PC-3 (cell line): ENCODE data around the gene CLEC16A. TPM values are rescaled to one million over a fixed set of nuclear protein-coding genes. Genes with fewer than 3 reads are reported as not detected.

Source experiments
- ATAC-seq: fragments of 200-7000 bp; cut with Tn5 transposase; 2 replicates; pipeline ENCODE4 v1.9.1; 2020; ENCODE audit warnings: mild to moderate bottlenecking, moderate library complexity
- BruUV-seq: library from RNA; stranded (reverse); fragments of 400-500 nt; replicated peaks from 2 replicates; lab custom pipeline; 2021; lab: Mats Ljungman, UMichigan
- CTCF ChIA-PET: fragments of 300-600 bp; sonication (Branson Sonifier 250); formaldehyde crosslinking; loops from one replicate; lab custom pipeline; 2022; ENCODE audit warnings: antibody characterized with exemption; lab: Charles Lee
- POLR2A ChIA-PET: fragments of 300-600 bp; sonication (Branson Sonifier 250); formaldehyde crosslinking; loops from one replicate; lab custom pipeline; 2022; ENCODE audit warnings: antibody characterized with exemption; ENCODE audit not compliant: unreplicated experiment; lab: Charles Lee
- DNase-seq: peaks from one replicate; pipeline ENCODE4 v3.0.0-alpha.2; 2015
- H2AFZ ChIP-seq: fragments of 300-600 bp; sonication (generic); 2 replicates; pipeline ENCODE4 v1.6.0; 2016; ENCODE audit warnings: antibody characterized with exemption, low read length
- H3F3A ChIP-seq: fragments of 300-600 bp; sonication (generic); one replicate; pipeline ENCODE4 v1.6.0; 2017; ENCODE audit warnings: antibody characterized with exemption, low read length, control low read depth, mild to moderate bottlenecking; ENCODE audit not compliant: unreplicated experiment
- H3K27ac ChIP-seq: fragments of 300-600 bp; sonication (generic); 2 replicates; pipeline ENCODE4 v1.5.1; 2016; ENCODE audit warnings: mild to moderate bottlenecking, low read length
- H3K27me3 ChIP-seq: fragments of 300-600 bp; sonication (generic); 2 replicates; pipeline ENCODE4 v1.6.1; 2016; ENCODE audit warnings: low read length, mixed read lengths
- H3K36me3 ChIP-seq: fragments of 300-600 bp; sonication (generic); 2 replicates; pipeline ENCODE4 v1.6.1; 2016; ENCODE audit warnings: low read depth, mixed run types, low read length, mixed read lengths
- H3K4me1 ChIP-seq: fragments of 300-600 bp; sonication (generic); 2 replicates; pipeline ENCODE4 v1.5.1; 2016; ENCODE audit warnings: low read length; ENCODE audit not compliant: insufficient read depth
- H3K4me2 ChIP-seq: fragments of 300-600 bp; sonication (generic); 2 replicates; pipeline ENCODE4 v1.6.0; 2016; ENCODE audit warnings: low read length
- H3K4me3 ChIP-seq: fragments of 300-600 bp; sonication (generic); 2 replicates; pipeline ENCODE4 v1.5.1; 2016; ENCODE audit warnings: mild to moderate bottlenecking, low read length, mixed read lengths
- H3K79me2 ChIP-seq: fragments of 300-600 bp; sonication (generic); 2 replicates; pipeline ENCODE4 v1.6.1; 2017; ENCODE audit warnings: low read length, mixed read lengths
- H3K9ac ChIP-seq: fragments of 300-600 bp; sonication (generic); 2 replicates; pipeline ENCODE4 v1.6.0; 2016; ENCODE audit warnings: mild to moderate bottlenecking, low read length
- H3K9me2 ChIP-seq: fragments of 300-600 bp; sonication (generic); replicated peaks from 2 replicates; pipeline ENCODE4 v1.6.1; 2016; ENCODE audit warnings: mixed run types, low read length, mixed read lengths
- H3K9me3 ChIP-seq: fragments of 300-600 bp; sonication (generic); 2 replicates; pipeline ENCODE4 v1.6.1; 2016; ENCODE audit warnings: low read length, mixed read lengths
- H4K20me1 ChIP-seq: fragments of 300-600 bp; sonication (generic); 2 replicates; pipeline ENCODE4 v1.6.1; 2016; ENCODE audit warnings: low read length, mixed read lengths
- EZH2 ChIP-seq: fragments of 300-600 bp; sonication (generic); IDR thresholded peaks from one replicate; pipeline ENCODE4 v1.6.1; 2017; ENCODE audit warnings: antibody characterized with exemption, mild to moderate bottlenecking, low read length; ENCODE audit not compliant: unreplicated experiment
- EZH2phosphoT487 ChIP-seq: fragments of 300-600 bp; sonication (generic); IDR thresholded peaks from 2 replicates; pipeline ENCODE4 v1.6.1; 2018; ENCODE audit warnings: mild to moderate bottlenecking, antibody characterized with exemption, low read length, borderline replicate concordance
- intact Hi-C: fragments of 100-400 bp; cut with micrococcal nuclease; formaldehyde crosslinking; loops from 2 replicates; pipeline ENCODE4 v1.9.0; 2023
- total RNA-seq: library from RNA; depleted of rRNA; stranded (reverse); fragments of >200 nt; gene quantifications from 2 replicates; pipeline ENCODE4 v1.2.3, GENCODE V29; 2014
- TF ChIP-seq, protein P1 (sequence below): fragments of 300-600 bp; sonication (generic); conservative IDR thresholded peaks from 2 replicates; pipeline ENCODE4 v1.5.1; 2017; ENCODE audit warnings: antibody characterized with exemption, low read depth, mild to moderate bottlenecking, low read length

Gene CLEC16A
- total RNA-seq, 1 experiment from 2014 or later, result 9.5 TPM

DNA sequence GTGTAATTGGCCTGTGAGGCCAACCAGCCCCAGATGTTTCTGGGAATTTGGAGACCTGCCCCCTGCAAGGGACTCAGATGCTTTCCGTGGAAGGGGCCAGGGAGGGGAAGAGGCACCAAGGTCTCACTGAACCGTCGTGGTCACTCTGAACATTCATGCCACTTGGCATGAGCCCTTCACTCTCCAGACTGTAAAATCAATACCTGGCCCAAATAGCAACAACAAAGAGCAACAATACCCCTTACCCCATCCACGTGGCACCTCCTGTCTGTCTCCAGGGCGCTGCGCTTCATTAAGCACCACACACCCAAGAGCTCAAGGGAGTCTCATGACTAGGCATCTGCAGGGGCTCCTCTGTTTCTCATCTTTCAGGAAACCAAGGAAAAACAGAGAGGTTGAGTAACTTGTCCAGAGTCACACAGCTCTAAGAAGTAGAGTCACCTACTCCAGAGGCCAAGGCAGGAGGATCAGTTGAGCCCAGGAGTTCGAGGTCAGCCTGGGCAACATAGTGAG lies 258.8 kb downstream of the CLEC16A start:
- intact Hi-C loops, result no loop called here
- ATAC-seq (no peak), DNase-seq (no peak)
- CTCF ChIA-PET, result no interaction called here
- Histone ChIP-seq H3K4me1 (peaks cover 35% of the 10 kb centered on the region), H3K4me3 (no peak overlapping the region), H3K27me3 (no peaks in the 10 kb centered on the region), H3K79me2 (no peaks in the 10 kb centered on the region), H3K9me2 (no peaks in the 10 kb centered on the region), H4K20me1 (no peaks in the 10 kb centered on the region), H3K9me3 (no peaks in the 10 kb centered on the region), H3K27ac (peak overlapping the region; percentile 100), H2AFZ (no peak overlapping the region), H3K9ac (peak overlapping the region; percentile 91), H3K4me2 (peak overlapping the region; percentile 81; the same call in 1 of the 2 replicates), H3F3A (no peaks in the 10 kb centered on the region), H3K36me3 (no peaks in the 10 kb centered on the region)
- POLR2A ChIA-PET, result no interaction called here
- no TSS peak for BruUV-seq
- no peak for TF ChIP-seq EZH2phosphoT487
- TF ChIP-seq, protein P1, sequence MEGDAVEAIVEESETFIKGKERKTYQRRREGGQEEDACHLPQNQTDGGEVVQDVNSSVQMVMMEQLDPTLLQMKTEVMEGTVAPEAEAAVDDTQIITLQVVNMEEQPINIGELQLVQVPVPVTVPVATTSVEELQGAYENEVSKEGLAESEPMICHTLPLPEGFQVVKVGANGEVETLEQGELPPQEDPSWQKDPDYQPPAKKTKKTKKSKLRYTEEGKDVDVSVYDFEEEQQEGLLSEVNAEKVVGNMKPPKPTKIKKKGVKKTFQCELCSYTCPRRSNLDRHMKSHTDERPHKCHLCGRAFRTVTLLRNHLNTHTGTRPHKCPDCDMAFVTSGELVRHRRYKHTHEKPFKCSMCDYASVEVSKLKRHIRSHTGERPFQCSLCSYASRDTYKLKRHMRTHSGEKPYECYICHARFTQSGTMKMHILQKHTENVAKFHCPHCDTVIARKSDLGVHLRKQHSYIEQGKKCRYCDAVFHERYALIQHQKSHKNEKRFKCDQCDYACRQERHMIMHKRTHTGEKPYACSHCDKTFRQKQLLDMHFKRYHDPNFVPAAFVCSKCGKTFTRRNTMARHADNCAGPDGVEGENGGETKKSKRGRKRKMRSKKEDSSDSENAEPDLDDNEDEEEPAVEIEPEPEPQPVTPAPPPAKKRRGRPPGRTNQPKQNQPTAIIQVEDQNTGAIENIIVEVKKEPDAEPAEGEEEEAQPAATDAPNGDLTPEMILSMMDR, result no peak
- no peak for TF ChIP-seq EZH2

DNA sequence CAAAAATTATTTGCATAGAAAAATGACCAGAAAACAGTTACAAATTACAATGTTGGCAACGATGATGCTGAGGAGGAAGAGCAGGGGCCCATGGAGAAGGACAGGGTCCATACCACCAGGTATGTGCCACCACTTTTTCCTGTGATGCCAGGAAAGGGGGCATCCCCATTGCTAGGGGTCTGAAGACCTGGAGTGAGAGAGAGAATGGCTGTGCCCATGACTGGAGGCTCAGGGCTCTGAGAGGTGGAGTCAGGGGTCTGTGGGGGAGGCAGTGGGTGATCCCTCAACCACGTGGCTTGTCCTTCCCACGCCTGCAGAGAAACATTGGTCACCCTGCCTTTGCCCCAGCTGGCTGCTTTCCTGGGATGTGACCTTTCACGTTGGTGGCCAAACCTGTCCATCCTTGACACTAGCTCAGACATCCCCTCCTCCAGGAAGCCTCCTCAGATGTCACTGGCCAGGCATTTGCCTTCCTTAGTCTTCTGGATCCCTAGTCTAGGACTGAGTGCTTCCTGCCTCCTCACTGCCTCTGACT lies 260.2 kb downstream of the CLEC16A start:
- Histone ChIP-seq H3F3A (no peaks in the 10 kb centered on the region), H3K4me2 (no peak overlapping the region), H3K79me2 (no peaks in the 10 kb centered on the region), H4K20me1 (no peaks in the 10 kb centered on the region), H3K27ac (no peak overlapping the region), H3K4me1 (peaks cover 25% of the 10 kb centered on the region), H3K9ac (no peak overlapping the region), H3K27me3 (no peaks in the 10 kb centered on the region), H3K4me3 (no peak overlapping the region), H3K36me3 (no peaks in the 10 kb centered on the region), H3K9me3 (no peaks in the 10 kb centered on the region), H2AFZ (no peak overlapping the region), H3K9me2 (no peaks in the 10 kb centered on the region)
- CTCF ChIA-PET, result no interaction called here
- BruUV-seq, result no TSS peak
- DNase-seq, result no peak
- ATAC-seq, result no peak
- POLR2A ChIA-PET, result no interaction called here
- intact Hi-C loops, result no loop called here
- TF ChIP-seq EZH2 (no peak), EZH2phosphoT487 (no peak)
- TF ChIP-seq, protein P1, result no peak

DNA sequence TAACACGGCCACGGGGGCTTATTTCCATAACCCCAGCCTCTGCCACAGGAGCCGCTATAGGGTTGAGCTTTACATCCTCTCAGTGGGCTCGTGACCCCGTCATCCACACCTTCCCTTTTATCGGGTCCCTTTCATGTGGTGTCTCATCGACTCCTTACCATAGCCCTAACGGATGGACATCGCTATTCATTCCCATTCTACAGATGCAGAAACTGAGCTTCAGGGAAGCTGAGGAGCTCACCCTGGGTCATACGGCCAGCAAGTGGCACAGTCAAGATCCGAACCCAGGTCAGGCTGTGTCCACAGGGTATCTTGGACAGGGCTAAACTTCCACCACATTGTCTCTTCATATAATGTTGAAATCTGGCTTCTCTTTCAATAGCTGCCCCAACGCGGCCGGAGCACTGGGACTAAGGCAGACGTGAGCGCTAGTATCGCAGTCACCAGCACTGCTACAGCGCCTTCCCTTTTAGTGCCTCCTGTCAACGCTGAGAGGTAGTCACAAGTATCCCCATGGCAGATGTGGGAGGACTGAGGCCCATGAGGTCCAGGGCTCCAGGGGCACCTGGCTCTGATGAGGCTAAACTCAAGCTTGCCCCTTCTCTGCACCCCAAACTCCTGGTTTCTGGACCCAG lies 260.8 kb downstream of the CLEC16A start:
- Histone ChIP-seq H3K9ac (no peak overlapping the region), H4K20me1 (no peaks in the 10 kb centered on the region), H3K4me3 (no peak overlapping the region), H2AFZ (no peak overlapping the region), H3K9me2 (no peaks in the 10 kb centered on the region), H3K27me3 (no peaks in the 10 kb centered on the region), H3K27ac (no peak overlapping the region), H3K4me2 (no peak overlapping the region), H3K36me3 (no peaks in the 10 kb centered on the region), H3F3A (no peaks in the 10 kb centered on the region), H3K9me3 (no peaks in the 10 kb centered on the region), H3K79me2 (no peaks in the 10 kb centered on the region), H3K4me1 (peaks cover 25% of the 10 kb centered on the region)
- DNase-seq (no peak), ATAC-seq (no peak)
- BruUV-seq, result no TSS peak
- ChIA-PET POLR2A (no interaction called here), CTCF (no interaction called here)
- TF ChIP-seq, protein P1, result no peak
- TF ChIP-seq EZH2phosphoT487 (no peak), EZH2 (no peak)
- intact Hi-C loops, result no loop called here
